K562 (cell line): ENCODE results near the gene SFRP2. TPM values are rescaled to one million over a fixed set of nuclear protein-coding genes. Genes with fewer than 3 reads are reported as not detected.

Experiments
- ATAC-seq: fragments of 200-7000 bp; cut with Tn5 transposase; 3 replicates; pipeline ENCODE4 v1.9.1; 2020; ENCODE audit warnings: moderate library complexity
- BruUV-seq: library from RNA; stranded (reverse); fragments of 400-500 nt; replicated peaks from 2 replicates; lab custom pipeline; 2021; lab: Mats Ljungman, UMichigan
- CTCF ChIA-PET: fragments of 300-600 bp; formaldehyde crosslinking; extraction: SDS; loops from one replicate; lab custom pipeline; 2021; ENCODE audit warnings: low intra/inter-chr PET ratio; lab: Yijun Ruan, JAX
- POLR2A ChIA-PET: fragments of 300-600, 350-650 bp; sonication (Branson Sonifier 250); formaldehyde crosslinking; extraction: SDS; loops from one replicate; lab custom pipeline; 2021; ENCODE audit warnings: antibody characterized with exemption, inconsistent platforms; lab: Yijun Ruan, JAX
- DNase-seq, 4 experiments: peaks; one replicate each; pipeline versions ENCODE4 v3.0.0 to v3.0.0-alpha.2; 2011 to 2018; ENCODE audit warnings: low spot score in 3 of 4, mixed read lengths in 3 of 4; ENCODE audit errors: extremely low read depth in 1 of 4
- FAIRE-seq: peaks from 2 replicates; lab custom pipeline; 2011; peaks lifted over from hg19 to GRCh38; lab: Jason Lieb, UNC
- H2AFZ ChIP-seq: 2 replicates; pipeline ENCODE4 v1.6.0; 2011; ENCODE audit warnings: low read depth, low read length, control low read depth, inconsistent platforms
- H3K27ac ChIP-seq: fragments of 200-600 bp; 3 replicates; pipeline ENCODE4 v1.8.0; 2011; ENCODE audit warnings: low read depth, mild to moderate bottlenecking, control low read depth, inconsistent platforms, low read length, moderate library complexity, mixed read lengths; ENCODE audit errors: extremely low read depth
- H3K27me3 ChIP-seq, 2 experiments: fragments of 300-600 bp in 1 of 2; 2 replicates in 1 of 2; 3 replicates in 1 of 2; pipeline versions ENCODE4 v1.6.0 to v1.8.0; 2011; ENCODE audit warnings: inconsistent platforms in 2 of 2, low read length in 2 of 2, mild to moderate bottlenecking in 1 of 2, mixed read lengths in 1 of 2, moderate library complexity in 1 of 2; ENCODE audit not compliant: control insufficient read depth in 2 of 2, insufficient read depth in 2 of 2
- H3K36me3 ChIP-seq: fragments of 300-600 bp; 3 replicates; pipeline ENCODE4 v1.8.0; 2011; ENCODE audit warnings: mild to moderate bottlenecking, low read length, inconsistent platforms; ENCODE audit not compliant: control insufficient read depth, insufficient read depth
- H3K4me1 ChIP-seq, 2 experiments: fragments of 200-600 bp in 1 of 2; replicated peaks in 1 of 2; 2 replicates in 1 of 2; 3 replicates in 1 of 2; pipeline versions ENCODE4 v1.5.1 to v1.8.0; 2011; ENCODE audit warnings: inconsistent platforms in 2 of 2, low read length in 2 of 2, mild to moderate bottlenecking in 1 of 2, mixed read lengths in 1 of 2, moderate library complexity in 1 of 2; ENCODE audit not compliant: control insufficient read depth in 2 of 2, insufficient read depth in 2 of 2
- H3K4me2 ChIP-seq: 2 replicates; pipeline ENCODE4 v1.6.1; 2011; ENCODE audit warnings: low read length, control low read depth, inconsistent platforms, mixed read lengths; ENCODE audit not compliant: insufficient read depth
- H3K4me3 ChIP-seq: fragments of 200-600 bp; sonication (generic), shearing (Covaris generic); 2 replicates; pipeline ENCODE4 v1.5.1; 2016; ENCODE audit warnings: control low read depth, inconsistent platforms
- H3K79me2 ChIP-seq: fragments of 200-600 bp; 3 replicates; pipeline ENCODE4 v1.8.0; 2011; ENCODE audit warnings: low read length, inconsistent platforms; ENCODE audit not compliant: control insufficient read depth, insufficient read depth
- H3K9ac ChIP-seq, 2 experiments: 2 replicates each; pipeline versions ENCODE4 v1.6.0 to v1.6.1; 2011; ENCODE audit warnings: low read depth in 2 of 2, low read length in 2 of 2, control low read depth in 1 of 2, inconsistent platforms in 1 of 2, mild to moderate bottlenecking in 1 of 2, mixed read lengths in 1 of 2; ENCODE audit not compliant: insufficient read depth in 1 of 2
- H3K9me1 ChIP-seq: one replicate; pipeline ENCODE4 v1.6.0; 2011; ENCODE audit warnings: inconsistent platforms, mild to moderate bottlenecking, low read length, moderate library complexity; ENCODE audit not compliant: control insufficient read depth, insufficient read depth
- H3K9me3 ChIP-seq: replicated peaks from 2 replicates; pipeline ENCODE4 v1.5.1; 2011; ENCODE audit warnings: low read depth, low read length, inconsistent platforms; ENCODE audit not compliant: control insufficient read depth, insufficient read depth
- H4K20me1 ChIP-seq: replicated peaks from 2 replicates; pipeline ENCODE4 v1.6.1; 2011; ENCODE audit warnings: low read length, inconsistent platforms, mixed read lengths; ENCODE audit not compliant: control insufficient read depth, insufficient read depth
- BRD9 ChIP-seq: fragments of 450-650 bp; IDR thresholded peaks from 2 replicates; pipeline ENCODE4 v1.6.1; 2018; ENCODE audit warnings: low read depth; ENCODE audit not compliant: partially characterized antibody
- ZC3H8 ChIP-seq: fragments of 450-650 bp; IDR thresholded peaks from 2 replicates; pipeline ENCODE4 v1.6.1; 2017
- in situ Hi-C: fragments of 300-500 bp; cut with MboI; formaldehyde crosslinking; loops from 4 replicates; pipeline ENCODE4 v1.15.0; 2018; ENCODE audit warnings: inconsistent platforms, mixed read lengths
- intact Hi-C: fragments of 100-400 bp; cut with micrococcal nuclease; formaldehyde crosslinking; loops from 2 replicates; pipeline ENCODE4 v1.14.2; 2022
- polyA plus RNA-seq, 8 experiments: library from polyadenylated mRNA; depleted of rRNA in 4 of 8; stranded (reverse) in 5 of 8; unstranded in 3 of 8; fragments of >200 nt; fragmentation: Nextera tagmentation in 2 of 8; fragmentation: Illumina TruSeq in 1 of 8; extraction: Ambion mirVana in 2 of 8; extraction: Trizol in 1 of 8; gene quantifications; 2 replicates each; pipeline versions ENCODE4 v1.2.1 to v1.2.3, GENCODE V29; 2011 to 2014; ENCODE audit warnings: inconsistent platforms in 1 of 8, missing spikeins in 1 of 8
- total RNA-seq, 7 experiments: library from RNA; depleted of rRNA in 6 of 7; stranded (reverse); fragments of >200 nt in 6 of 7; fragmentation: Illumina TruSeq in 2 of 7; extraction: Trizol in 2 of 7; gene quantifications; 2 replicates each; pipeline versions ENCODE4 v1.2.1 to v1.2.3, GENCODE V29; 2011 to 2021; ENCODE audit warnings: low replicate concordance in 1 of 7
- TF ChIP-seq, protein P1 (sequence below): fragments of 250-450 bp; sonication (Bioruptor Pico); IDR thresholded peaks from 2 replicates; pipeline ENCODE4 v1.4.0; 2020; ENCODE audit warnings: mild to moderate bottlenecking, moderate library complexity
- TF ChIP-seq, protein P2 (sequence below): fragments of 250-450 bp; sonication (Bioruptor Pico); IDR thresholded peaks from 2 replicates; pipeline ENCODE4 v1.9.0; 2021; ENCODE audit warnings: mild to moderate bottlenecking, inconsistent platforms

SFRP2 gene
- total and polyA plus RNA-seq, 9 of the 15 experiments (the other 6 are each of a cell fraction or from before 2014, with no cell fraction given) = 0.29 TPM; not detected in 8

DNA sequence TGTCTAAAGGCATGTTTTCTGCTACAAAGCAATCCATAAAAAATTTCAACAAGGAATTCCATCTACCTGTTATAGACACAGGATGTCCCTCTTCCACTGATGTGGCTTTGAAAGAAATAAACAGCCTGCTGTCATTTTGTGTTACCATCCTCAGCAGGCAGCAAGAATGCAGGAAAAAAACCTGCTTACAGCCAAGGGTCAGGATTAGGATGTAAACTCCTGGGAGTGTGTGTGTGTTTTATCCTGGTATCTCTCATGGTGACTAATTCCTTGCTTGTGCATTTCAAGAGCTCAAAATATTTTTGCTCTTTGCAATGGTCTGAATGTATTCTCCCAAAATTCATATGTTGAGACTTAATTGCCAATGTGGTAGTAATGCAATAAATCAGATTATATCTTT is 28.6 kb upstream of the SFRP2 start:
- Histone ChIP-seq H3K36me3 (no peaks in the 10 kb centered on the region), H3K4me3 (no peak overlapping the region), H4K20me1 (no peaks in the 10 kb centered on the region), H3K9me3 (no peaks in the 10 kb centered on the region), H2AFZ (no peak overlapping the region), H3K4me2 (no peak overlapping the region), H3K27ac (no peak overlapping the region), H3K79me2 (no peaks in the 10 kb centered on the region), H3K9ac (no peak overlapping the region), H3K27me3 (no peaks in the 10 kb centered on the region), H3K4me1 (no peaks in the 10 kb centered on the region), H3K9me1 (no peaks in the 10 kb centered on the region)
- BruUV-seq = no TSS peak
- ChIA-PET POLR2A (interaction anchor here (0.9 kb wide), 1 partner anchor 61 kb away, joined by 3 read pairs; no protein-coding TSS in a partner anchor), CTCF (no interaction called here)
- no peak for DNase-seq
- TF ChIP-seq BRD9 (no peak), ZC3H8 (no peak)
- TF ChIP-seq, protein P1, sequence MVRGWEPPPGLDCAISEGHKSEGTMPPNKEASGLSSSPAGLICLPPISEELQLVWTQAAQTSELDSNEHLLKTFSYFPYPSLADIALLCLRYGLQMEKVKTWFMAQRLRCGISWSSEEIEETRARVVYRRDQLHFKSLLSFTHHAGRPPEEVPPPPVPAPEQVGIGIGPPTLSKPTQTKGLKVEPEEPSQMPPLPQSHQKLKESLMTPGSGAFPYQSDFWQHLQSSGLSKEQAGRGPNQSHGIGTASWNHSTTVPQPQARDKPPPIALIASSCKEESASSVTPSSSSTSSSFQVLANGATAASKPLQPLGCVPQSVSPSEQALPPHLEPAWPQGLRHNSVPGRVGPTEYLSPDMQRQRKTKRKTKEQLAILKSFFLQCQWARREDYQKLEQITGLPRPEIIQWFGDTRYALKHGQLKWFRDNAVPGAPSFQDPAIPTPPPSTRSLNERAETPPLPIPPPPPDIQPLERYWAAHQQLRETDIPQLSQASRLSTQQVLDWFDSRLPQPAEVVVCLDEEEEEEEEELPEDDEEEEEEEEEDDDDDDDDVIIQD (CRISPR knock-in tag) = no peak
- TF ChIP-seq, protein P2, sequence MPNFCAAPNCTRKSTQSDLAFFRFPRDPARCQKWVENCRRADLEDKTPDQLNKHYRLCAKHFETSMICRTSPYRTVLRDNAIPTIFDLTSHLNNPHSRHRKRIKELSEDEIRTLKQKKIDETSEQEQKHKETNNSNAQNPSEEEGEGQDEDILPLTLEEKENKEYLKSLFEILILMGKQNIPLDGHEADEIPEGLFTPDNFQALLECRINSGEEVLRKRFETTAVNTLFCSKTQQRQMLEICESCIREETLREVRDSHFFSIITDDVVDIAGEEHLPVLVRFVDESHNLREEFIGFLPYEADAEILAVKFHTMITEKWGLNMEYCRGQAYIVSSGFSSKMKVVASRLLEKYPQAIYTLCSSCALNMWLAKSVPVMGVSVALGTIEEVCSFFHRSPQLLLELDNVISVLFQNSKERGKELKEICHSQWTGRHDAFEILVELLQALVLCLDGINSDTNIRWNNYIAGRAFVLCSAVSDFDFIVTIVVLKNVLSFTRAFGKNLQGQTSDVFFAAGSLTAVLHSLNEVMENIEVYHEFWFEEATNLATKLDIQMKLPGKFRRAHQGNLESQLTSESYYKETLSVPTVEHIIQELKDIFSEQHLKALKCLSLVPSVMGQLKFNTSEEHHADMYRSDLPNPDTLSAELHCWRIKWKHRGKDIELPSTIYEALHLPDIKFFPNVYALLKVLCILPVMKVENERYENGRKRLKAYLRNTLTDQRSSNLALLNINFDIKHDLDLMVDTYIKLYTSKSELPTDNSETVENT (CRISPR knock-in tag) = no peak
- FAIRE-seq = no peak
- intact Hi-C loops = no loop called here
- ATAC-seq = no peak
- in situ Hi-C loops = no loop called here
